ENCODE data around the gene ELOVL1. TPM values are rescaled to one million over a fixed set of nuclear protein-coding genes. Genes with fewer than 3 reads are reported as not detected.

Gene ELOVL1
- total RNA-seq, 4 donors from 2014 or later, result 19.6 to 26.7 (median 21.4) TPM

- no peak overlapping the region for H3K27ac ChIP-seq
- intact Hi-C loops (cut with DNase I; ENCODE audit: low total_unique reads), result no loop called here
- no peaks in the 10 kb centered on the region for H3K4me1 ChIP-seq
- DNase-seq (no peak), ATAC-seq (no peak)
- no peak overlapping the region for H3K4me3 ChIP-seq
- no peaks in the 10 kb centered on the region for H3K9me3 ChIP-seq
- H3K27me3 ChIP-seq, result no peaks in the 10 kb centered on the region
- in situ Hi-C loops (cut with MboI; ENCODE audit: low sequenced_read_pairs in 4 of 4), result no loop called here
- peaks cover 0 to 18% of the 10 kb centered on the region in 2 donors for H3K36me3 ChIP-seq
- TF ChIP-seq CTCF (IDR thresholded peaks at IDR 0.05 in 4 of 5, conservative IDR thresholded peaks at IDR 0.05 in 1 of 5) (no peak), POLR2A (IDR thresholded peaks at IDR 0.05) (no peak)
Observed at GRCh38 chr1:43398227-43398626, 30.4 kb upstream of the ELOVL1 start.

GRCh38 chr1:43396059-43396458 lies 28.2 kb upstream of the ELOVL1 start:
- intact Hi-C loops (cut with DNase I; ENCODE audit: low total_unique reads), result no loop called here
- peaks cover 0 to 13% of the 10 kb centered on the region in 2 donors for H3K36me3 ChIP-seq
- H3K9me3 ChIP-seq, result no peaks in the 10 kb centered on the region
- ATAC-seq (no peak), DNase-seq (no peak)
- H3K27ac ChIP-seq, result no peak overlapping the region
- H3K4me3 ChIP-seq, result no peak overlapping the region
- H3K4me1 ChIP-seq, result peaks cover 0 to 3% of the 10 kb centered on the region in 2 donors
- TF ChIP-seq POLR2A (IDR thresholded peaks at IDR 0.05), result no peak
- no peak for TF ChIP-seq CTCF (IDR thresholded peaks at IDR 0.05 in 4 of 5, conservative IDR thresholded peaks at IDR 0.05 in 1 of 5)
- in situ Hi-C loops (cut with MboI; ENCODE audit: low sequenced_read_pairs in 4 of 4), result no loop called here
- H3K27me3 ChIP-seq, result no peaks in the 10 kb centered on the region

- Histone ChIP-seq H3K4me1 (peaks cover 5 to 8% of the 10 kb centered on the region in 2 donors), H3K36me3 (peaks cover 0 to 13% of the 10 kb centered on the region in 2 donors), H3K9me3 (no peaks in the 10 kb centered on the region), H3K27ac (no peak overlapping the region), H3K4me3 (no peak overlapping the region), H3K27me3 (no peaks in the 10 kb centered on the region)
- intact Hi-C loops (cut with DNase I; ENCODE audit: low total_unique reads) (no loop called here), in situ Hi-C loops (cut with MboI; ENCODE audit: low sequenced_read_pairs in 4 of 4) (no loop called here)
- no peak for TF ChIP-seq CTCF (IDR thresholded peaks at IDR 0.05 in 4 of 5, conservative IDR thresholded peaks at IDR 0.05 in 1 of 5)
- no peak for TF ChIP-seq POLR2A (IDR thresholded peaks at IDR 0.05)
- DNase-seq (no peak), ATAC-seq (no peak)
Observed at GRCh38 chr1:43395523-43395922, 27.7 kb upstream of the ELOVL1 start.

- in situ Hi-C loops (cut with MboI; ENCODE audit: low sequenced_read_pairs in 4 of 4) (no loop called here), intact Hi-C loops (cut with DNase I; ENCODE audit: low total_unique reads) (no loop called here)
- ATAC-seq (no peak), DNase-seq (no peak)
- peaks cover 22 to 25% of the 10 kb centered on the region in 2 donors for H3K4me1 ChIP-seq
- no peak overlapping the region for H3K27ac ChIP-seq
- no peaks in the 10 kb centered on the region for H3K27me3 ChIP-seq
- H3K4me3 ChIP-seq, result no peak overlapping the region
- H3K36me3 ChIP-seq, result peaks cover 0 to 17% of the 10 kb centered on the region in 2 donors
- TF ChIP-seq CTCF (IDR thresholded peaks at IDR 0.05 in 4 of 5, conservative IDR thresholded peaks at IDR 0.05 in 1 of 5), result no peak
- no peak for TF ChIP-seq POLR2A (IDR thresholded peaks at IDR 0.05)
- H3K9me3 ChIP-seq, result no peaks in the 10 kb centered on the region
Observed at GRCh38 chr1:43392702-43393101, 24.9 kb upstream of the ELOVL1 start.

Data from gastrocnemius medialis (tissue), 4 donors.